Measurements from ENCODE around the gene EXOC6B. TPM values are rescaled to one million over a fixed set of nuclear protein-coding genes. Genes with fewer than 3 reads are reported as not detected.

The EXOC6B gene
- total RNA-seq, 2 donors from 2014 or later, result 11.7 to 12.9 TPM

- TF ChIP-seq POLR2A (IDR thresholded peaks at IDR 0.05) (no peak), CTCF (IDR thresholded peaks at IDR 0.05) (no peak)
- Histone ChIP-seq H3K9me3 (no peaks in the 10 kb centered on the region), H3K27ac (no peak overlapping the region), H3K27me3 (no peaks in the 10 kb centered on the region), H3K4me3 (no peak overlapping the region), H3K36me3 (replicated peaks in 1 of 2; ENCODE audit: insufficient read depth in 1 of 2, low read depth in 2 of 2) (no peaks in the 10 kb centered on the region), H3K4me1 (no peaks in the 10 kb centered on the region)
- WGBS, 2 donors, result 90 to 100% methylated on average over 1 of the region's 1 CpG
- DNase-seq (no peak), ATAC-seq (no peak)
- intact Hi-C loops (cut with DNase I), result no loop called here
Measured at GRCh38 chr2:72413716-72414115, 412.1 kb downstream of the EXOC6B start.

GRCh38 chr2:72412214-72412613, 413.6 kb downstream of the EXOC6B start:
- Histone ChIP-seq H3K4me1 (no peaks in the 10 kb centered on the region), H3K9me3 (no peaks in the 10 kb centered on the region), H3K4me3 (no peak overlapping the region), H3K36me3 (replicated peaks in 1 of 2; ENCODE audit: insufficient read depth in 1 of 2, low read depth in 2 of 2) (no peaks in the 10 kb centered on the region), H3K27ac (no peak overlapping the region), H3K27me3 (no peaks in the 10 kb centered on the region)
- intact Hi-C loops (cut with DNase I), result no loop called here
- whole genome bisulfite sequencing, 2 donors, result 64 to 77% methylated on average over 1 of the region's 1 CpG
- TF ChIP-seq POLR2A (IDR thresholded peaks at IDR 0.05) (no peak), CTCF (IDR thresholded peaks at IDR 0.05) (no peak)
- ATAC-seq, result no peak
- no peak for DNase-seq

- no peak overlapping the region for H3K4me3 ChIP-seq
- H3K27me3 ChIP-seq, result no peaks in the 10 kb centered on the region
- DNase-seq, result no peak
- H3K9me3 ChIP-seq, result no peaks in the 10 kb centered on the region
- intact Hi-C loops (cut with DNase I), result no loop called here
- TF ChIP-seq CTCF (IDR thresholded peaks at IDR 0.05) (no peak), POLR2A (IDR thresholded peaks at IDR 0.05) (no peak)
- H3K27ac ChIP-seq, result no peak overlapping the region
- no peak for ATAC-seq
- H3K4me1 ChIP-seq, result no peaks in the 10 kb centered on the region
- H3K36me3 ChIP-seq (replicated peaks in 1 of 2; ENCODE audit: insufficient read depth in 1 of 2, low read depth in 2 of 2), result no peaks in the 10 kb centered on the region
Measured at GRCh38 chr2:72399879-72400278, 426.0 kb downstream of the EXOC6B start.

GRCh38 chr2:72395096-72395495, 430.7 kb downstream of the EXOC6B start:
- no peak for ATAC-seq
- intact Hi-C loops (cut with DNase I), result no loop called here
- H3K36me3 ChIP-seq (replicated peaks in 1 of 2; ENCODE audit: insufficient read depth in 1 of 2, low read depth in 2 of 2), result no peaks in the 10 kb centered on the region

More at GRCh38 chr2:72395096-72395495, 430.7 kb downstream of the EXOC6B start:
- Histone ChIP-seq H3K27ac (no peak overlapping the region), H3K27me3 (no peaks in the 10 kb centered on the region), H3K9me3 (no peaks in the 10 kb centered on the region), H3K4me3 (no peak overlapping the region), H3K4me1 (no peaks in the 10 kb centered on the region)
- TF ChIP-seq CTCF (IDR thresholded peaks at IDR 0.05), result no peak
- TF ChIP-seq POLR2A (IDR thresholded peaks at IDR 0.05), result no peak
- no peak for DNase-seq
- WGBS, 2 donors, result 82 to 86% methylated on average over 1 of the region's 1 CpG

All from body of pancreas (tissue), 4 donors.